SW 1271 (cell line): Measurements from ENCODE around the gene FOXS1.

Experiments
- DNase-seq, 2 experiments: peaks; one replicate each; lab custom pipeline; 2025; lab: John Stamatoyannopoulos, UW

Gene FOXS1

DNA sequence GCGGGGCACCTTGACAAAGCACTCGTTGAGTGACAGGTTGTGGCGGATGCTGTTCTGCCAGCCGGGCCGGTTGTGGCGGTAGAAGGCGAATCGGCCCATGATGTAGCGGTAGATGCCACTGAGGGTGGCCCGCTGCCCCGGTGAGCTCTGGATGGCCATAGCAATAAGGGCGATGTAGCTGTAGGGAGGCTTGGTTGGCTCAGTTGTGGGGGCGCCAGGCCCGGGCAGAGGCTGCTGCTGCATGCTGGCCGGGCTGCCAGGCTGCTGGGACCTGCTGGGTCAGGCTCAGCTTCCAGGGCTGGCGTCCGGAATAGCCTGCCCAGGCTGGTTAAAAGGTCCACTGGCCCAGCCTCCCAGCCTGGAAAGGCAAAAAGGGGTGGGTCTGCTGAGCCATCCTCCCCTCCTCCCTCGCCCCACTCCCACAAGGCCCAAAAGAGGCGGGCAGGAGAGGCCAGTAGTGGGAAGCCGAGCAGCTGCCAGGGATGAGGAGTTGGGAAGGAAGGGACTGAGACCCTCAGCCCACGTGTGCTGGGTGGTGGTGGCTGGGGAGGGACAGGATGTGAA, at the start of gene FOXS1:
TSS of gene FOXS1 (minus strand) at position 305 of the 564 bp plus-strand sequence. CDS start at position 243, 62 bp downstream.
- no peak for DNase-seq

DNA sequence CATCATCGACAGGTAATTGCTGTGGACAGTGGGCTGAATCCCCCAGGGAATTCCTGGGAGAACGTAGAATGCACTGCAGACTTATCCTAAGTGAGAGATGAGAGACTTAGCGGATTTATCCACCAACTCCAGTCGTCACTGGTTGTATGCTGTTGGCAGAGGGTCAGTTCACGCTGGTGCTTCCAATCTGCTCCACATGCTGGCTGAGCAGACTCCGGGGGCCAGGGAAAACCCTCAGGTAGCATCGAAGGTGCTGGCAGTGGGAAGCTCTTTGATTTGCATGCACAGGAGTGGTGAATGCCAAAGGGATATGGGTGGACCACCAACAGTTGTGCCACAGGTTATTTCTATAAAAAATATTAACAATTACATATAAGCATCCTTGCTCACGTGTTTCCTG, 45.2 kb upstream of the FOXS1 start:
- no peak for DNase-seq

DNA sequence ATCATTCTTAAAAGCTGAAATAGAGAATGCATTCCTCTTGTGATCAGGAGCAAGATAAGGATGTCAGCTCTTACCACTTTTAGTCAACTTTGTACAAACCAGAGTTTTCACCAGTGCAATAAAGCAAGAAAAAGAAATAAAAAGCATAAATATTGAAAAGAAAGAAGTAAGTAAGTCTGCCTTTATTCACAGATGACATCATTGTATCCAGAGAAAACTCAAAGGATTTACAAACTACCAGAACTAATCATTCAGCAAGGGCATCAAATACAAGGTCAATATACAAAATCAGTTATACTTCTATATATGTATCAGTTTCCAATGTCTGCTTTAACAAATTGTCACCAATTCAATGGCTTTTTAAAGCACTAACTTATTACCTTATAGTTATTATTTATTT, 38.4 kb upstream of the FOXS1 start:
- DNase-seq, result no peak

DNA sequence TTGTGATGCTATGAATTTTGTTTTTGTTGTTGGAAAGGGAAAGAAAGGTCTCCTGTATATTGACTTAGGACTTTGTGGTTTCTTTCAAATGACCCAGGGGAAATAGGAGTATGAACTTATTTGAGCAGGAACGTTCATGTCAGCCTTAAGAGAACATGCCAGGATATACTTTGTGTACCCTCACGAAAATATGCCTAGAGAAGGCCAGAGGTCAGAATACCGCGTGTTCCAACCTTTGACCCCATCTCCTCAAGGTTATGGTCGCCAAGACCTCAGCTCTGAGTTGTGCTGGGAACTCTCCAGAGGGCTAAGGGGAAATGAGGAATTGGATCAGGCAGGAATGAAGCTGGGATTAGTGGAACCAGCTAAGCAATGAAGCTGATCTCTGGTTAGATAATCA, 36.5 kb upstream of the FOXS1 start:
- DNase-seq, result no peak

DNA sequence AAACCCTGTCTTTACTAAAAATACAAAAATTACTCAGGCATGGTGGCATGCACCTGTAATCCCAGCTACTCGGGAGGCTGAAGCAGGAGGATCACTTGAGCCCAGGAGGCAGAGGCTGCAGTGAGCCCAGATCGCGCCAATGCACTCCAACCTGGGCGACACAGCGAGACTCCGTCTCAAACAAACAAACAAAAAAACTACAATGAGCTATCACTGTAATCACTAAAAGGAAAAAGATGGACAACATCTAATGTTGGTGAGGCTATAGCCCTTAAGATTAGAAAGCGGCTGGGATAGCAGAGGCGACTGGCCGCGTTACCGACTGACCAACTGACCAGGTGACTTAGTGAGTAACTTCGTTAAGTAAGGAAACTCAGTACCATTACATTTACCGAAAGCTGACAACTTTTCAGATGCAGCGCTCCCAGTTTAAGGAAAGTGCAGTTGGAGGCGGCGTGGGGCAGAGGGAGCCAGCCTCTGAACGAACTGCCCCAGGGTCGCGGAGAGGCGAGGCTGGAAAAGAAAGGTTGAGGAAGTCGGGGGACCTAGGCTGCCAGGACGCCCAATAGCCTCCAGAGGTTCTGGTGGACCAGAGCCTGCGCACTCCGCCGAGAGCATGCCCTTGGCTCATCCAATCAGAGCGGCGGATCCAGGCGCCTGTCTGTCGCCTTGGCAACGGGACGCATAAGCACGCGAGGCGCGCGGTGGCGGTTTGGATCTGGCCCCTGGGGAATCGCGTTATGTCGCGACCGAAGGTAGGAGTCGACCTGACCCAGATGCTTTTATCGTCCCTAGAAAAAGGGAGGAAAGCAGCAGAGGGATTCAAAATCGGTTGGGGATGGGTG, 34.0 kb upstream of the FOXS1 start:
- peak; percentile 98 to 99 for DNase-seq

DNA sequence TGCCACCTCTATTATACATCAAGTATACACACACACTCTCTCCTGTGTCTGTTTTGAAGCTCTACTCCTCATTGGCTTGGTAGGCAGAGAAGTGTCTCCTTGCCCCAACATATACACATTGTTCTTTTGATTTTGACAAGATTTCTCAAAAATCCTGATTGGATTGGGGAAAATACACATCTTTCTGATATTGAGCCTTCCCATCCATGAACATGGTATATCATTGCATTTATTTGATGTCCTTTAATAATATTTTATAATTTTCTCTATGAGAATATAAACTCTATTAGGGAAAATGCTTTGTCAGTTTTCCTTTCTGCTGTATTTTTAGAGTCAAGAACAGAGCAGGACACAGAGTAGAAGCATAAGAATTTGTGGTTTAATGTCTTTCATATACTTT, 32.3 kb upstream of the FOXS1 start:
- no peak for DNase-seq

DNA sequence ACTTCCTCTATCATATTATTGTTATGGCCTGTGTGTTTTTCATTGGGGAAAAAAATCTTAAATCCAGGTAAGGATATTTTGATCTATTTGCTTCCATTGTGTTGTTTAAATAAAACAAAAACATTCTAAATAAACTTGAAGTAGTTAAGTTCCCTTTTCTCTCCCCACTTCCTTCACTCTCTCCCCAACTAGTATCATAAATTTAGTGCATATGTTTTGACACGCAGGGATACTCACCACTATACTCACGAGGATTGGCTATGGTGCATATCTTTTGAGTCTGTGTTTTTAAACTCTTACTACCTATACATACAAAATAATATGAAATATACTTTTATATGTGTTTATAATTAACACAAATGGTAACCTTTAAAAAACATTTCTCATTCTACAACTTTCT, 30.3 kb upstream of the FOXS1 start:
- DNase-seq, result no peak

DNA sequence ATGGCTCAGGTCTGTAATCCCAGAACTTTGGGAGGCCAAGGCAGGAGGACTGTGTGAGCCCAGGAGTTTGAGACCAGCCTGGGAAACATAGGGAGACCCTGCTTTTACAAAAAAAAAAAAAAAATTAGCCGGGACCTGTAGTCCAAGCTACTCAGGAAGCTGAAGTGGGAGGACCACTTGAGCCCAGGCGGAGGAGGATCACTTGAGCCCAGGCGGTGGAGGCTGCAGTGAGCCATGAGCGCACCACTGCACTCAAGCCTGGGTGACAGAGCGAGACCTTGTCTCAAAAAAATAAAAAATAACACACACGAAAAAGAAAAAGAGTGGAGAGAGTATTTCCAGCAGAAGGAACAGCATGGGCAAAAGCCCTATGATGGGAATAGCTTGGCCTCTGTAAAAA, 27.0 kb upstream of the FOXS1 start:
- DNase-seq, result no peak

DNA sequence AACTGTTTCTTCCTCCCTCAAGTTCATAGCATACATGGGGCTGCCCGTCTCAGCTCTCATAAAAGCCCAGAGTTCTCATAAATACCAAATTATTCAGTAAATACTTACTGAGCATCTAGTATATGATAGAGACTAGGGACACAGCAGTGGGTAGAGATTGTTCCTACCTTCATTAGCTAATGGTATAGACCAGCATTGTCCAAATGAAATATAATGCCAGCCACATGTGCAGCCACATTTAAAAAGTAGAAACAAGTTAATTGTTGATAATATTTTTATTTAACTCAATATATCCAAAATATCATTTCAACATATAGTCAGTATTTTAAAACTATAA, 26.2 kb upstream of the FOXS1 start:
- DNase-seq, result no peak

DNA sequence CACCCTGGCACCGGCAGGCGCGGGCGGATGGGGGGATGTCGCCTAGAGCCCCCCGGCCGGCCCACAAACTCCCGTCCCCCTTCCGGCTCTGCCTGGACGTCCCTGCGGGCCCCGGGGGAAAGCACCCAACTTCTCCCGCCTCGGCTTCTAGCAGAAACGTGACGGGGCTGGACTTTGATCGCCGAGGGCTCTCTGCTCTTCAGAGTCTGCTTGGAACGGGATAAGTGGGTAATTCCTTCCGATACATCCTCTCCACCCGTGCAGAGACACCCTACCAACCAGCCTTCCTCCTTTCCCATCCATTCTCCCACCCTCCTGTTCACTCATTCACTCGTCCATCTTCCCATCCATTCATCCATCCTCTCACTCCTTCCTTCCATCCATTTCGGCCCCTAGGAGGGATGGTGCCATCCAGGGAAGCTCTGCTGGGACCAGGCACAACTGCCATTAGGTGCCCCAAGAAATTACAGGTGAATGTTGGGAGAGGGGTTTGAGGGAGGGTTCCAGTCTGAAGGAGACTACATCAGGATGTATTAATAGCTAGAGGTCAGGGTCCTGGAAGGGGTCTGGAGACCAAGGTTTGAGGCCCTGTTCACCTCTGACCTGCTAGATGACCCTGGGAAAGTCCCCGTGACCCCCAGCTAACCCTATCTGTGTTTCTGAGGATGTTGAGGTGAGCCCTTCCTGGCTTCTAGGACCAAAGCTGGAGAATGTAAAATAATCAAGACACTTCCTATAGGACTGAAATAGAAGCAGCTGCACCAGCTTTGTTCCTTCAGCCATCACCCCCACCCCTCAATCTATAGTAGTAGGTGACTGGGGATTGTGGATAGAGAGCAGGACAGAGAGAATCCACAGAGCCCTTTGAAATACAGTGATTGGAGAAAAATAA, 25.6 kb upstream of the FOXS1 start:
- no peak for DNase-seq

DNA sequence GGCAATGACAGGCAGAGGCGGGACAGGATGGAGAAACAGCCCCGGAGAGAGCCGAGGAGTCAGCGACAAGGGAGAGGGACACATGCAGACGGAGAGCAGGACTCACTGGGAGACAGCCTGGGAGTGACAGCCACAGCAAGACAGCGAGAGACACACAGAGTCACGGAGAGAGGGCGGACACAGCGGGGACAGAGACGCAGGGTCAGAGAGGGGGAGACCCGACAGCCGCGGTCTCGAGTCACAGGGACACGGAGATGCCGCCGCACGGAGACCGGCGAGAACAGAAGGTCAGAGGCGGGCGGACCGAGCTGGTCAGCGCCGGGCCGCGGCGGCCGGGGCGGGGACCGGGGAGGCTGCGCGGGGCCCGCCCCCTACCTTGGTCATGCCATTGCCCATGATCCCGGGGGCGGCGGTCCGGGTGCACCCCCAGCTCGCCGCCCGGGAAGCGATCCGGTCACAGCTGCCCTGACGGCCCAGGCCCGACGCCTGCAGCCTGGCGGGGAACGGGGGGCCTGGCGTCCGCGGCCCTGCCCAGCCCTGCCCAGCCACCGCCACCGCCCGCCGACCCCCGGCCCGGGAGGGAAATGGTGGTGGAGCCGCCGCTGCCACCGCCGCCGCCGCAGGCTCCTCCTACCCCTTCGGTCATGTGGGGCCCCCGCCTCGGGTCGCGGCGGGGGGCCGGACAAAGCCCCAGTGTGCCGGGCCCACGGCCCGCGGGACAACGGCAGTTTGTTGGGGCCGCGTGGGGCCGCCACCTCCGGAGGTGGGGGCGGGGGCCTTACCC, 24.7 kb upstream of the FOXS1 start, which contains the start of the genes DUSP15 and TTLL9:
TSS of gene DUSP15 (minus strand) at position 586 of the 784 bp plus-strand sequence. CDS start at position 396, 190 bp downstream.
TSS of gene TTLL9 (plus strand) at position 693 of the 784 bp plus-strand sequence. CDS start 493 bp downstream, outside the sequence.
- DNase-seq, result peak in 1 of 2 experiments; percentile 52

DNA sequence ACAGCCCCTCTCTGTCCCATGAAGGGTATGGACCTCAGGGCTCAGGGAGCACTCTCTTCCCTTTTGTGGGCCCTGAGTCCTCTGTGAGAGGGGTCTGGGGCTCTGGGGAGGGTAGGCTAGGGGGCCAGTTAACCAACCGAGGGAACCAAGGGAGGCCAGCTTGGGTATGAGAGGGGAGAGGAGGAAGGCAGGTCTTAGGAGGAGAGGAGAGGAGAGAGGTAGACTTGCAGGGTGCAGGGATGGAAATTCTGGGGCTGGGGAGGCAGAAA, 24.2 kb upstream of the FOXS1 start:
- no peak for DNase-seq

DNA sequence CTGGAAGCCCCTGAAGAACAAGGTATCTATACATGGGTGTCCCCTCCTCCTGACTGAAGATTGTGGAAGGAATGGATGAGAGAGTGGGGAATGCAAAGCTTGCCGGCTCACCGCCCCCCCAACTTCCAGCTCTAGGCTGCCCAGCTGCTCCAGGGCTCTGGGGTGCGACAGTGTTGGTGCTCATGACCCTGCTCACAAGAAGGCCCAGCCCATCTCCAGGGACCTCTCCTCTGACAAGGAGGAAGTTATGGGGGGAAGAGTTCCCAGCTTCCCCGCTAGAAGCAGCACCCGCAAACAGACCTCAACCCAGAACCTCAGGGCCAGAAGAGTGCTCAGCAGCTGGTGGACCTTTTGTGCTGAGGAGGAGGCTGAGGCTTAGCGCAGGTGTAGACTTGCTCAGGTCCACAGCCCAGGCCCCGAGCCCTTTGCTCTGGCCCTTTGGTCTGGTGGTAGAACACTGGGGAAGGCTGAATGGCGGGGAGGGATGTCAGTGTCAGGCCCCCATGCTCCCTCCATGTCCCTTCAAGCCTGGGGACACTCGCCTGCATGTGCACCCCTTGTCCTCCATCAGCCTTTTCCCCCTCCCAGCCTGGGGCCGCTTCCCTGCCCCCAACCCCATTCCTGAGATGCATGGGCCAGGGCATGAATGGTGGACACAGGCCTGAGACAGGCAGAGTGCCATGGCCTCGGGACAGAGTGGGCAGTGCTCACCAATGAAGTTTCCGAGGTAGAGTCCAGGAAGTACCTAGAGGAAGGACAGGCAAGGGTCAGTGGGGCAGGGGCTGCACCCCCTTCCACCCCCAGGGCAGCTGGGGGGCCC, 23.7 kb upstream of the FOXS1 start:
- no peak for DNase-seq

DNA sequence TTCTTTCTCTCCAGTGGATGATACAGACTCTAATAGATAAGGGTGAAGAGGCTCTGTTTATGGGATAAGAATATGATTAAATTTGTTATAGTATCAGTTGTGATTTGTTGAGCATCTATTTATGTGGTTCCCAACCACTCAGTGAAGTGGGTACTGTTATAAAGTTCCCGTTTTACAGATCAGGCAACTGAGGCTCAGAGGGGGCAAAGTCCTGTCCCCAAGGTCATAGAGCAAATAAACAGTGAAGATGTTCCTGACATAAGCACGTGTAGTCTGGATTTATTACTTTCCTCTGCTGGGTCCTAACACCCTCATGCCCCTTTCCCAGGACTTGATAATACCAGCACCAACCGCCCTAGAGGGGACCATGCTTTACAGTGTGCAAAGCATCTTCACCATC, 20.8 kb upstream of the FOXS1 start:
- no peak for DNase-seq

DNA sequence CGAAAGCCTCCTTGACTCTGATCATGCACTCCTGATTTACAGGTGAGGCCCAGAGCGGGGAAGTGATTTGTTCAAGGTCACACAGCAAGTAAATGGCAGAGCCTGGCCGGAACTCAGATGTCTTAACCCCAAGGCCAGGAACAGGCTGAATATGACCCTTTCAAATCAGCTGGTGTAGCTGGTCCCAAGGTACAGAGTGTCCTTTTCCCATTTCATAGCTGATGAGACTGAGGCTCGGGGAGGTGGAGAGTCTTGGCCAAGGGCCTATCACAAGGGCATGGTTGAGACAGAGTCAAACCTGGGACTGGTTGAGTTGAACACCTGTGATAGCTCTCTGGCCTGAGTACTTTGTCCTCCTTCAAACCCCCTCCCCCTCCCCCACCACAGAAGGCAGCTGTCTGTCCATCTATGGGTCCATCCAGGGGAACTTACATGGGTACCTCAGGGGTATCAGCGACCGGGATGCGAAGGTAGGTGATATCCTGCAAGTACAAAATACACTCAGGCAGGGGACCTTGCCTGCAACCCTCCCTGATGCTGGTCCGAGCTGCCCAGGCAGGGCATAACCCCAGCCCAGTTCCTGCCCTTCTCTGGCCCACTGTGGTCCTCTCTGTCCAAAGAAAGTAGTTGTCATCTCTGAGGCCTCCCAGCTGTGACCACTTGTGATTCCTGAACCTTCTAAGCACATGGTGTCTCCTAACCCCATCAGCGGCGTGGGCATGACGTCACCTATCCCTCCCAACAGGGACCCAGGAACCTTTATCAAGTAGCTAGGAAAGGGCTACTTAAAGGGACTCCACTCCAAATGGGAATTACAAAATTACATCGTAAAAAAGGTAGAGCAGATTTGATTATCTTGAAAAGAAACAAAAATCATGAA, 19.4 kb upstream of the FOXS1 start:
- DNase-seq, result no peak

DNA sequence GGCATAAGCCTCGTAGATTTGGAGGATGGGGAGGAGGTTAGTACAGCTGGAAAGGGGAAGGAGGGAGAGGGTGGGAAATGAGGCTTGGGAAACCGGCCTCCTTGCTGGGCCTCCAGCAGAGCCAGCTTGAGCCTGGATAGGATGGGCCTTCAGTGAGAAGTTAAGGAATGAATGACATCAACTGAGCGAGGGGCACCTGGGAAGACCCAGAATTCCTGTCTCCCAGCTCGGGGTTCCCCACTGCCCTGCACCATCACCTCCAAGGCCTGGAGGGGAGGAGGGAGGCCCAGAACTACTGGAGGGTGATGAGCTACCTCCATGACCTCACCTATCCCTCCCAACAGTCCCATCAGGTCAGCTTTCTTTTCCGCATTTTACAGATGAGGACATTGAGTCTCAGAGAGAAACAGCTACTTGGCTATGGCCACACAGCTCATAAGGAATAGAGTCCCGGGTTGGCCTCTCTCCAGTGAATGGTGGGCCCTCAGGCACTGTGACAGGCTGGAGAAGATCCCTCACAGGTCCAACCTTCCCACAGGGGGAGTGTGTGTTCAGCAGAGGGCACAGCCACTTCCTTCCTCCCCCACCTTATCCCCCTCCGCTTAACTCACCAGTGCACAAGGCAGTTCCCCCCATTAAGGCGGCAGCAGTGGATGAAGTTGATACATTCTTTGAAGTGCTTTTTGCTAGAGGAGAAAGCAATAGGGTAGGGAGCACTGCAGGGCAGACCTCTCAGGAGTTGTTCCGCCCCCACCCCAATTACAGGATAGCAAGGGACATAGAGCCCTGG, 18.1 kb upstream of the FOXS1 start:
- no peak for DNase-seq

DNA sequence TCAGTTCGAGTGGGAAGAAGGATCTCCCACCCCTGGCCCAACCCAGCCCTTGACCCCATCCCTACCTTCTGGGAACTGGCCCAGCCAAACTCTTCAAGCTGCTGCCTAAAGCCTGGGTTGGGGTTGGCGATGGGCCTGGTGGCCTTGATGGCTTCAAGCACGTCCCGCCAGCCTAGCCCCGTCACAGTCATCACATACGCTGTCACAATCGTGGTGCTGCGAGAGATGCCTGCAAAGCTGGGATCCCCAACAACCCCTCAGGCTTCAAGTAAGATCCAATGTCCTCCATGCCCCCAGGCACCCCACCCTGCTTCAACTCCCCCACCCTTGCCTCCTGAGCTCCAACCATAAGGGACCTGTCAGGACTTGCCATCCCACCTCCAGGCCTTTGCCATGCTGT, 17.1 kb upstream of the FOXS1 start:
- DNase-seq, result no peak

DNA sequence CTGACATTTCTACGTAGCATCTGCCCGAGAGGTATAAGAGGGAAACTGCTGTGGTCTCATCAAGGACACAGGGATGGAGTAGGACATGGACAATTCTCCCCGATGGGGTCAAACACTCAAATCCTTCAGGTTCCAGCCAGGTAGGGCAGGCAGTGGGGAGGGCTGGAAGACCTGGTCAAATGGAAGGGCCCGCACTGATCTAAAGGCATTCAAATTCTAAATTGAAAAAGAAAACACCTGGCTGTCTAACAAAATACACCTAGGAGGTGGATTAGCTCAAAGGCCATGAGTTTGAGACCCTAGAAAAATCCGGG, 16.7 kb upstream of the FOXS1 start:
- DNase-seq, result no peak

DNA sequence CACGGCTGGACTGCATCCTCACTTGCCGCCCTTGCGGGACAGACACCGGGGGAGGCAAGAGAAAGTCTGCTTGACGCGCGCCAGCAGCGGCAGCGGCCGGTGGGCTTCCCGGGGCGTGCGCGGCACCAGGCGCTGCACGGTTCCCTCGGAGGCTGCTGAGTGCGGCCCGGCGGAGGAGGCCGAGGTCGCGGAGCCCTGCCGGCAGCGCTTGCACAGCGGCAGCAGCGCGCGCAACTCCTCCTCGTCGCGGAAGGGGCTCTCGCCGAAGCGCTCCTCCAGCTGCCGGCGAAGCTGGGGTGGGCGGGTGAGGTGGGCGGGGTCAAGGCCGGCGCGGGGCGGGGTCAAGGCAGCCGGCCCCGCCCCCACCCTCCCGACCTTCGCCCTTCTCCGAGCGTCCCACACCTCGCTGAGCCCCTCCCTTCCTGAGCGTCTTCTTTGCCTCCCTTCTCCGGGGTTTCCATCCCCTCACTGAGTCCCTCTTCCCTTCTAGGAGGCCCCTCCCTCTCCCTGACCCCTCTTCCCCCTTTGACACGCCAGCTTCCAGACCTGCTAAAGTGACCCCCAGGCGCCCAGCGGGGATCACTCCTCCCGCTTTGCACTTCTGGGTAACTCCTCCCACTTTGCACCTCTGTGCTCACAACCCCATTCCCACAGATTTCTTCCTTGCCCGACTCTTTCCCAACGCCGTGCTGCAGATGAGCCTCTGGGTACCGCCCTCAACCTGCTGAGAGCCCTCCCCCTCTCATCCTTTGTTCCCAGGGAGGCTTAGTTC, 16.2 kb upstream of the FOXS1 start:
- peak in 1 of 2 experiments; percentile 53 for DNase-seq
